WTC11 (cell line): Measurements from ENCODE around the gene NKAIN2. TPM values are rescaled to one million over a fixed set of nuclear protein-coding genes. Genes with fewer than 3 reads are reported as not detected.

ENCODE experiments used
- ATAC-seq: fragments of 200-7000 bp; cut with Tn5 transposase; 2 replicates; pipeline ENCODE4 v1.10.0; 2021; ENCODE audit warnings: mild to moderate bottlenecking, moderate library complexity
- CTCF ChIA-PET: fragments of 300-600 bp; sonication (Branson Sonifier 250); formaldehyde crosslinking; loops from one replicate; lab custom pipeline; 2021; ENCODE audit warnings: antibody characterized with exemption; lab: Charles Lee
- POLR2A ChIA-PET: fragments of 350-600 bp; sonication (Branson Sonifier 250); formaldehyde crosslinking; loops from one replicate; lab custom pipeline; 2021; ENCODE audit warnings: antibody characterized with exemption; lab: Charles Lee
- DNase-seq: peaks from one replicate; pipeline ENCODE4 v3.0.0; 2021; ENCODE audit warnings: low spot score
- H3K27ac Mint-ChIP-seq: 2 replicates; pipeline ENCODE4 v1.8.0; 2021; ENCODE audit warnings: mixed read lengths
- H3K27me3 Mint-ChIP-seq: 2 replicates; pipeline ENCODE4 v1.8.0; 2021; ENCODE audit warnings: low read depth, mild to moderate bottlenecking, moderate library complexity, mixed read lengths
- H3K36me3 Mint-ChIP-seq: 2 replicates; pipeline ENCODE4 v1.8.0; 2021; ENCODE audit warnings: mixed read lengths
- H3K4me1 Mint-ChIP-seq: 2 replicates; pipeline ENCODE4 v1.8.0; 2022; ENCODE audit warnings: mixed read lengths
- H3K4me3 Mint-ChIP-seq: 2 replicates; pipeline ENCODE4 v1.8.0; 2021; ENCODE audit warnings: mild to moderate bottlenecking, moderate library complexity, mixed read lengths
- H3K9me3 Mint-ChIP-seq: 2 replicates; pipeline ENCODE4 v1.8.0; 2021; ENCODE audit warnings: mixed read lengths
- ATF1 ChIP-seq: sonication (generic); formaldehyde crosslinking; IDR thresholded peaks from 2 replicates; pipeline ENCODE4 v1.8.1; 2023; ENCODE audit warnings: mild to moderate bottlenecking, moderate library complexity, missing genetic modification reagents
- CREB1 ChIP-seq: sonication (generic); formaldehyde crosslinking; IDR thresholded peaks from 2 replicates; pipeline ENCODE4 v1.8.0; 2023; ENCODE audit warnings: mild to moderate bottlenecking, missing genetic modification reagents
- E2F1 ChIP-seq: sonication (generic); formaldehyde crosslinking; IDR thresholded peaks from 2 replicates; pipeline ENCODE4 v1.8.0; 2022; ENCODE audit warnings: mild to moderate bottlenecking, missing genetic modification reagents
- ETV6 ChIP-seq: sonication (generic); formaldehyde crosslinking; IDR thresholded peaks from 2 replicates; pipeline ENCODE4 v1.8.1; 2022; ENCODE audit warnings: mild to moderate bottlenecking, missing genetic modification reagents
- FOXK1 ChIP-seq: sonication (generic); formaldehyde crosslinking; IDR thresholded peaks from 2 replicates; pipeline ENCODE4 v1.8.0; 2022; ENCODE audit warnings: mild to moderate bottlenecking, moderate library complexity, missing genetic modification reagents
- FOXP1 ChIP-seq: sonication (generic); formaldehyde crosslinking; IDR thresholded peaks from 2 replicates; pipeline ENCODE4 v1.8.0; 2022; ENCODE audit warnings: missing genetic modification reagents, mild to moderate bottlenecking, moderate library complexity, borderline replicate concordance
- GTF2I ChIP-seq: fragments of 250-450 bp; sonication (Bioruptor Pico); conservative IDR thresholded peaks from 2 replicates; pipeline ENCODE4 v1.4.0; 2021; ENCODE audit warnings: mild to moderate bottlenecking
- MYBL2 ChIP-seq: sonication (generic); formaldehyde crosslinking; IDR thresholded peaks from 2 replicates; pipeline ENCODE4 v1.8.1; 2023; ENCODE audit warnings: mild to moderate bottlenecking, moderate library complexity, missing genetic modification reagents
- NR2C2 ChIP-seq: sonication (generic); formaldehyde crosslinking; IDR thresholded peaks from 2 replicates; pipeline ENCODE4 v1.8.0; 2022; ENCODE audit warnings: mild to moderate bottlenecking, missing genetic modification reagents
- RELA ChIP-seq: sonication (generic); formaldehyde crosslinking; IDR thresholded peaks from 2 replicates; pipeline ENCODE4 v1.8.1; 2022; ENCODE audit warnings: missing genetic modification reagents, mild to moderate bottlenecking, borderline replicate concordance
- SMAD4 ChIP-seq: sonication (generic); formaldehyde crosslinking; IDR thresholded peaks from 2 replicates; pipeline ENCODE4 v1.8.0; 2022; ENCODE audit warnings: mild to moderate bottlenecking, missing genetic modification reagents
- TCF7 ChIP-seq: sonication (generic); formaldehyde crosslinking; IDR thresholded peaks from 2 replicates; pipeline ENCODE4 v1.8.0; 2022; ENCODE audit warnings: mild to moderate bottlenecking, low read depth, missing genetic modification reagents, moderate library complexity
- TEAD4 ChIP-seq: sonication (generic); formaldehyde crosslinking; IDR thresholded peaks from 2 replicates; pipeline ENCODE4 v1.8.0; 2022; ENCODE audit warnings: mild to moderate bottlenecking, missing genetic modification reagents
- ZBTB21 ChIP-seq: sonication (generic); formaldehyde crosslinking; IDR thresholded peaks from 2 replicates; pipeline ENCODE4 v1.8.1; 2023; ENCODE audit warnings: mild to moderate bottlenecking, missing genetic modification reagents, borderline replicate concordance
- ZNF317 ChIP-seq: sonication (generic); formaldehyde crosslinking; IDR thresholded peaks from 2 replicates; pipeline ENCODE4 v1.8.1; 2023; ENCODE audit warnings: low read depth, mild to moderate bottlenecking, moderate library complexity, missing genetic modification reagents, borderline replicate concordance
- ZNF416 ChIP-seq: fragments of 250-450 bp; sonication (Bioruptor Pico); IDR thresholded peaks from 2 replicates; pipeline ENCODE4 v1.9.0; 2021; ENCODE audit warnings: mild to moderate bottlenecking, inconsistent platforms
- total RNA-seq: library from RNA; stranded (reverse); gene quantifications from 3 replicates; pipeline ENCODE4 v1.2.3, GENCODE V29; 2021
- TF ChIP-seq, protein P1 (sequence below): sonication (generic); formaldehyde crosslinking; IDR thresholded peaks from 2 replicates; pipeline ENCODE4 v1.8.1; 2023; ENCODE audit warnings: mild to moderate bottlenecking, missing genetic modification reagents, borderline replicate concordance
- TF ChIP-seq, protein P2 (sequence below): sonication (generic); formaldehyde crosslinking; IDR thresholded peaks from 2 replicates; pipeline ENCODE4 v1.8.1; 2022; ENCODE audit warnings: mild to moderate bottlenecking, missing genetic modification reagents, moderate library complexity, borderline replicate concordance
- TF ChIP-seq, protein P3 (sequence below): sonication (generic); formaldehyde crosslinking; conservative IDR thresholded peaks from 2 replicates; pipeline ENCODE4 v1.8.1; 2022; ENCODE audit warnings: mild to moderate bottlenecking, missing genetic modification reagents

NKAIN2 gene
- total RNA-seq, 1 experiment from 2014 or later = 0.33 TPM

DNA sequence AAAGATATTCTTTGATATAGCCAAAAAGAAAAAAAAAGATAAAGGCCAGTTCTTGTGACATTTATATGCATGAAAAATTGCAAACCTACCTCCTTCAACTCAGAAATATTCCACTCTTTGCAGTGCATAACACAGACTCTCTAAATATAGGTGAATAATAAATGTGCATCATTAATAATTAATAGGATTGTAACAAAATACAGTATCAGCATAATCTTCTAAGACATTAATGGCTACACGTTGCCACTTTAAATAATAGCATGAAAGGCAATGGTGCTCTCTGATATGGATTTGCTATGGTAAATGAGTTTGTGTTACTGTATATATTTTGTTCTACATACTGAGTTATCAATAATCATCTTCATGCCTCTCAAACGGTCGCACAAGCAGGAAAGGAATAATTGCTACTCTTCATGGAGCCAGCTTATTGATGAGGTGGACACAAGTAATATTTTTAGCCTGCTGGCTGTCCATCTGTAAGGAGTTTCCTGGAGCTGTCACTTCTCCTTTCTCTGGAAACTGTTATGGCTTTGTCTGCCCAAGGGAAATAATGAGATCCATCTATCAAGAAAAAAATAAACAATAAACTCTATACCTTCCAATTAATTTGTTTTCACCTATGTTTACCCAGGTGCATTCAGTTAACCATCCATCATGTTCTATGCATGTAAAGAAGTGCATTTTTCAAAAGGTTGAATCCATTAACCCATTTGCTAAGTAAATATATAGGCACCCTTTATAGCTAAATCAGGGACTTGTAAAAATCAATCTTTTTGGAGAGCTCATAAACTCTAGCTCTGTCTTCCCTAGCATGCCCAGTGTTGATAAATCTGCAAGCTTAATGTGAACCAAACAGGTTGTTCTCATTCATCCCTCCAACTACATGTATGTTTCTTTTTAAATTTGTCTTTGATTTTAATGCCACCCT, 253.0 kb downstream of the NKAIN2 start (continued):
- TF ChIP-seq, protein P1, sequence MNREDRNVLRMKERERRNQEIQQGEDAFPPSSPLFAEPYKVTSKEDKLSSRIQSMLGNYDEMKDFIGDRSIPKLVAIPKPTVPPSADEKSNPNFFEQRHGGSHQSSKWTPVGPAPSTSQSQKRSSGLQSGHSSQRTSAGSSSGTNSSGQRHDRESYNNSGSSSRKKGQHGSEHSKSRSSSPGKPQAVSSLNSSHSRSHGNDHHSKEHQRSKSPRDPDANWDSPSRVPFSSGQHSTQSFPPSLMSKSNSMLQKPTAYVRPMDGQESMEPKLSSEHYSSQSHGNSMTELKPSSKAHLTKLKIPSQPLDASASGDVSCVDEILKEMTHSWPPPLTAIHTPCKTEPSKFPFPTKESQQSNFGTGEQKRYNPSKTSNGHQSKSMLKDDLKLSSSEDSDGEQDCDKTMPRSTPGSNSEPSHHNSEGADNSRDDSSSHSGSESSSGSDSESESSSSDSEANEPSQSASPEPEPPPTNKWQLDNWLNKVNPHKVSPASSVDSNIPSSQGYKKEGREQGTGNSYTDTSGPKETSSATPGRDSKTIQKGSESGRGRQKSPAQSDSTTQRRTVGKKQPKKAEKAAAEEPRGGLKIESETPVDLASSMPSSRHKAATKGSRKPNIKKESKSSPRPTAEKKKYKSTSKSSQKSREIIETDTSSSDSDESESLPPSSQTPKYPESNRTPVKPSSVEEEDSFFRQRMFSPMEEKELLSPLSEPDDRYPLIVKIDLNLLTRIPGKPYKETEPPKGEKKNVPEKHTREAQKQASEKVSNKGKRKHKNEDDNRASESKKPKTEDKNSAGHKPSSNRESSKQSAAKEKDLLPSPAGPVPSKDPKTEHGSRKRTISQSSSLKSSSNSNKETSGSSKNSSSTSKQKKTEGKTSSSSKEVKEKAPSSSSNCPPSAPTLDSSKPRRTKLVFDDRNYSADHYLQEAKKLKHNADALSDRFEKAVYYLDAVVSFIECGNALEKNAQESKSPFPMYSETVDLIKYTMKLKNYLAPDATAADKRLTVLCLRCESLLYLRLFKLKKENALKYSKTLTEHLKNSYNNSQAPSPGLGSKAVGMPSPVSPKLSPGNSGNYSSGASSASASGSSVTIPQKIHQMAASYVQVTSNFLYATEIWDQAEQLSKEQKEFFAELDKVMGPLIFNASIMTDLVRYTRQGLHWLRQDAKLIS (CRISPR knock-in tag) = no peak

GRCh38 chr6:124057461-124057860, 253.8 kb downstream of the NKAIN2 start:
- no peak for TF ChIP-seq ZBTB21 (CRISPR knock-in tag)
- TF ChIP-seq CREB1 (CRISPR knock-in tag) = no peak
- no peak for TF ChIP-seq ETV6 (CRISPR knock-in tag)
- TF ChIP-seq, protein P2, sequence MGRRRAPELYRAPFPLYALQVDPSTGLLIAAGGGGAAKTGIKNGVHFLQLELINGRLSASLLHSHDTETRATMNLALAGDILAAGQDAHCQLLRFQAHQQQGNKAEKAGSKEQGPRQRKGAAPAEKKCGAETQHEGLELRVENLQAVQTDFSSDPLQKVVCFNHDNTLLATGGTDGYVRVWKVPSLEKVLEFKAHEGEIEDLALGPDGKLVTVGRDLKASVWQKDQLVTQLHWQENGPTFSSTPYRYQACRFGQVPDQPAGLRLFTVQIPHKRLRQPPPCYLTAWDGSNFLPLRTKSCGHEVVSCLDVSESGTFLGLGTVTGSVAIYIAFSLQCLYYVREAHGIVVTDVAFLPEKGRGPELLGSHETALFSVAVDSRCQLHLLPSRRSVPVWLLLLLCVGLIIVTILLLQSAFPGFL (CRISPR knock-in tag) = no peak
- TF ChIP-seq FOXK1 (CRISPR knock-in tag) = no peak
- no peak for TF ChIP-seq TEAD4 (CRISPR knock-in tag)
- TF ChIP-seq ZNF317 (CRISPR knock-in tag) = no peak
- H3K36me3 Mint-ChIP-seq = no peaks in the 10 kb centered on the region
- no peaks in the 10 kb centered on the region for H3K4me1 Mint-ChIP-seq
- H3K9me3 Mint-ChIP-seq = no peaks in the 10 kb centered on the region
- no peaks in the 10 kb centered on the region for H3K27me3 Mint-ChIP-seq
- DNase-seq (no peak), ATAC-seq (no peak)
- POLR2A ChIA-PET = no interaction called here
- CTCF ChIA-PET = no interaction called here
- no peak overlapping the region for H3K4me3 Mint-ChIP-seq
- H3K27ac Mint-ChIP-seq = no peak overlapping the region

- Mint-ChIP-seq H3K4me3 (no peak overlapping the region), H3K9me3 (no peaks in the 10 kb centered on the region), H3K36me3 (no peaks in the 10 kb centered on the region), H3K27me3 (no peaks in the 10 kb centered on the region; the same call in 1 of the 2 replicates), H3K27ac (no peak overlapping the region), H3K4me1 (no peaks in the 10 kb centered on the region)
- TF ChIP-seq SMAD4 (CRISPR knock-in tag) (no peak), RELA (CRISPR knock-in tag) (no peak), NR2C2 (CRISPR knock-in tag) (no peak), ATF1 (CRISPR knock-in tag) (no peak)
- TF ChIP-seq, protein P3, sequence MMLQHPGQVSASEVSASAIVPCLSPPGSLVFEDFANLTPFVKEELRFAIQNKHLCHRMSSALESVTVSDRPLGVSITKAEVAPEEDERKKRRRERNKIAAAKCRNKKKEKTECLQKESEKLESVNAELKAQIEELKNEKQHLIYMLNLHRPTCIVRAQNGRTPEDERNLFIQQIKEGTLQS (CRISPR knock-in tag) = no peak
- ChIA-PET CTCF (no interaction called here), POLR2A (no interaction called here)
- DNase-seq (no peak), ATAC-seq (no peak)
Observed at GRCh38 chr6:124064317-124065113, 260.9 kb downstream of the NKAIN2 start.

DNA sequence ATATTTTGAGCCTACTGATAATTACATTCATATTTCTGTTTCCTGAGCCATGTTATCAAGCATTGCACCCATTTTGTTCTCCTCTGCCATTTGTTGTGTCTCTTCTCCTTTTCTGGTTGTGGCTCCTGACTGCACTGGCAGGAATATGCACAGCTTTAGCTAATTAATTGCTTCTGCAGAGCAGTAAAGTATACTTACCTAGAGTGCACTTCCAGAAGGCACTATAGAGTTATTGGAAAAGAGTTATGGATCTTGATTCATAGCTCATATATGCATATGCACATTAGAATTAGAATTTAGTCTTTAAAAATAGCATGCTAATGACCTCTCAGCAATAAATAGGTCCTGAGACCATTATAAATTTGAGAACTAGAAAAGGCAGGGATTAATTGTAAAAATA, 262.6 kb downstream of the NKAIN2 start:
- no peak overlapping the region for H3K4me3 Mint-ChIP-seq
- ChIA-PET CTCF (no interaction called here), POLR2A (no interaction called here)
- ATAC-seq (no peak), DNase-seq (no peak)
- H3K36me3 Mint-ChIP-seq = no peaks in the 10 kb centered on the region
- no peak overlapping the region for H3K27ac Mint-ChIP-seq
- TF ChIP-seq FOXP1 (CRISPR knock-in tag) (no peak), TCF7 (no peak), GTF2I (CRISPR knock-in tag) (no peak), E2F1 (CRISPR knock-in tag) (no peak), MYBL2 (CRISPR knock-in tag) (no peak), ZNF416 (CRISPR knock-in tag) (no peak)
- no peaks in the 10 kb centered on the region for H3K9me3 Mint-ChIP-seq
- no peaks in the 10 kb centered on the region for H3K4me1 Mint-ChIP-seq
- H3K27me3 Mint-ChIP-seq = no peaks in the 10 kb centered on the region; the same call in 1 of the 2 replicates
